Cerebellar cortex (tissue), 1 donor: ENCODE data around the gene SPECC1.
A peak's percentile ranks its signal among the peaks of the same experiment; 100 is the strongest.
"Not testable (repeated sequence)": the region's sequence is repeated elsewhere in the genome, so short reads cannot be mapped to it uniquely, and the experiment has no call there.

Source experiments
- DNase-seq: peaks from one replicate; pipeline ENCODE4 v3.0.0-alpha.2; 2015; ENCODE audit warnings: low spot score

SPECC1 gene

DNA sequence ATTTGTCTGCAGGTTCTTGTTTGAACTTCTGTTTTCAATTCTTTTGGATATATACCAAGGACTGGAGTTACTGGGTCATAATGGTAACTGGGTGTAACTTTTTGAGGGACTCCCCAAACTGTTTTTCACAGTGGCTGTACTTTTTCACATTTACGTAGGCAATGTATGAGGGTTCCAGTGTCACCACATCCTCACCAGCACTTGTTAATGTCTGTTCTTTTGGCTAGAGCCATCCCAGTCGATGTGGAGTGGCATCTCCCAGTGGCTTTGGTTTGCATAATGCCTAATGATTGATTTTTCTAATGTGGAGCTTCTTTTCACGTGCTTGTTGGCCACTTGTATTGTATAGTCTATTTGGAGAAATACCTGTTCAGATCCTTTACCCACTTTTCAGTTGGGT lies 59.3 kb downstream of the SPECC1 start:
- no peak for DNase-seq

DNA sequence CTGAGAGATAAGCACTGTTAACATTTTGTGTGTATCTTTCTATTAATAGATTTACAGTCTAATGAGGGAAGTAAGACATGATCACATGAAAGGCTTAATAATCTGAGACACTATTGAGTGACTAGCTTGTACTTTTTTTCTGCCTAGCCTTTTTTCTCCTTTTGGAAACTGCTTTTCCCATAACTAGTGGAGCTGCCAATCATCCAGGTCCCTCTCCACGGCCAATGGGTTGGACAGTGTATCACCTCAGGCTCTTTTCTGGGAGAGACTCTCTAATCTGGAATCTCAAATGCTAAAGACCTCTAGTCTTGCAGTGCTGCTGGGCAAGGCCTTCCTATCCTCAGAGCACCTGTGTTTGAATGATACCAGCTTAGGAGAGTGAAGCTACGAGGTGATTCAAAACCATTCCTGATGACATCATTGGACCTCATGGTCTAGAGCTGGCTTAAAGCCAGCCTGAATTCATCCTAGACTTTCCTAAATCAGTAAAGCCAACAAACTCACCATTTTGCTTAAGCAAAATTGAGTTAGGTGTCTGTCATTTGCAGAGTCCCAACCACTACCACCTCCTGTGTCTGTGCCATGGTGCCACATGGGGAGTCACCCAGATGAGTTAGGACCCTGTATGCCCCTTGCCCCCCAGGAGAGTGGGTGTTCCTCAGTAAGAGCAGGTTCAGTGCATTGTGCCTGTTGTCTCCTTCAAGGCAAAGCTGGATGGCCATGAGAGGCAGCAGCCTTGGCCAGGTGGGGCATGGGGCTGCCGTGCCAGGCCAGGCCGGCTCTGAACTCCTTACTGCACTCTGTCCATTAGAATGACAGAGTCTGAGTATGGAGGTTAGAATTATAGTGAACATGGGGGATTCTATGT lies 62.9 kb downstream of the SPECC1 start:
- DNase-seq: no peak

DNA sequence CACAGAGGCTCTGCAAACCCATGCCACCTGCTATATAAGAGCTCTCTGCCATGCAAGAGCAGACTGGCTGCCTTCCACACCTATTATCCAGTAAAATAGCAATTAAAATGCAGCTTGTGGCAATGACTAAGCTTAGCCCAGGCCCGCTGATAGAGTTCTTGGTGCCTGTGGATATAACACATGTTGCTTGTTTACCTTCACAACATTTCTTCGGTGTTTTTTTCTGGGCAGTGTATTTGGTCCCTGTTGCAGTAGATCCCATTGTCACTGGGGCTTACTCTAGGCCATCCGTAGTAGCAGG lies 63.5 kb downstream of the SPECC1 start:
- DNase-seq: peak; percentile 20

DNA sequence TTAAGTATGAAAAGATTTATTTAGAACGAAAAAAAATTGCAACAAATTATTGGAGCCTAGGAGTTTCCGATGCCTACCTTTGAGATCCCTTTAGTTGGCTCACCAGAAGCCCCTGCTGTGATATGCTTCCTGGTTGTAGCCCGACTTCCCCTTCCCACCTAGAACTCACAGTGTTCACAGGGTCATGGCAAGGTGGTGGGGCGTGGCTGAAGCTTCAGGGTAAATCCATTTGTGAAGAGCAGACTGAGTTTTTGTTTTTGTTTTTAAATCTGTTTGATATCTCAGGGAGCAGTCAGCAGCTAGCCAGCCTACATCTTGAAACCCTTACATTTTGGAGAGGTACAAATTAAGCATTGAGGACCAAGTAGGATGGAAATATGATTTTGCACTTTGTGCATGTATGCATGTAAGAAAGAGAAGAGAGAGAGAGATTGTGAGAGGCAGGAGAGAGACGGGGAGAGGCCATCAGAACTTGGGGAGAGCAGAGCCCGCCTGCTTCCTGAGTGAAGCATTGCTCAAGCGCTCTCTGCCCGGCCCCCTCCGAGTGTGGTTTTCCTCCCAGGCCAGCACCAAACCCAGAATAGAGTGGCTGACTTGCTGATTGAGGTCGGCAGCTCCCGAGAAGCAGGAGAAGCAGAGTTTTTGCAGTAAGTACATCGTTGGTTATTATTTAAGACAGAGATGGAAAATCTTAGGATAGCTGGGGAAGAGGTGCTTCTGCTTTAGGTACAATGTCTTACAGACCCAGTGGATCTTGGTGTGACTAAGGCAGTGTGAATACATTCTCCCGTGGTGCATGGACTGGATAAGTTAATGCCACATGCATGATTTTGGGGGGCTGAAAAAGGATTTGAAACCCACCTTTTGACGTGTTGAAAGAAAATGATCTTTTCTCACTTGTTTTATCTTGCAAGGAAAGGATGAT lies 64.2 kb downstream of the SPECC1 start:
- no peak for DNase-seq

GRCh38 chr17:20074001-20074400 lies 64.8 kb downstream of the SPECC1 start:
- no peak for DNase-seq

DNA sequence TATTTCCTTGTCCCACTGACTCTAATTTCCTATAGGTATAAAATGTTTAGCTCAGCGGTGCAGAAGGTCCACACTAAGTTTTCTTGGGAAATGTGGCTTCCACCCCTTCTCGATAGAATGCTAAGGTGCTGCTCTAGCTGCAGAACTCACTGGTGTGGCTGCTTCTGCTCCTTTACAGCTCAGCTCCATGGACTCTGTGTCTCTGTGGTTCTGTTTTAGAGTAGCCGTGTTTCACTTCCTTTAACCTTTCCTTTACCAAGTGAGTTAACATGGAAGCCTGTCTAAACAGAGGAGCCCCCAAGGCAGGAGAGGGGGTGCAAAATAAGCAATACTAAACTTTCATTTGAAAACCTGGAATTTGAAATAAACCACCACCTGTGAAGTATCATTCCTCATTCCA lies 65.3 kb downstream of the SPECC1 start:
- DNase-seq: no peak

DNA sequence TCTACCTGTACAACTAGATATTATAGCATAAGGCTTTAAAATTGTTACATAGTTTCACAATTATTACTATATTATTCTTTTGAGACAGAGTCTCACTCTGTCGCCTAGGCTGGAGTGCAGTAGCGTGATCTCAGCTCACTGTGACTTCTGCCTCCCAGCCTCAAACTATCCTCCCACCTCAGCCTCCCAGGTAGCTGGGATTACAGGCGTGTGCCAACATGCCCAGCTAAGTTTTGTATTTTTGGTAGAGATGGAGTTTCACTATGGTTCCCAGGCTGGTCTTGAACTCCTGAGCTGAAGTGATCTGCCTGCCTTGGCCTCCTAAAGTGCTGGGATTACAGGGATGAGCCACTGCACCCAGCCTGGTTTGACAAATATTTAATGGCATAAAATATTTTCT lies 67.0 kb downstream of the SPECC1 start:
- DNase-seq: not testable (repeated sequence)

GRCh38 chr17:20077978-20078685 lies 69.0 kb downstream of the SPECC1 start:
- no peak for DNase-seq

DNA sequence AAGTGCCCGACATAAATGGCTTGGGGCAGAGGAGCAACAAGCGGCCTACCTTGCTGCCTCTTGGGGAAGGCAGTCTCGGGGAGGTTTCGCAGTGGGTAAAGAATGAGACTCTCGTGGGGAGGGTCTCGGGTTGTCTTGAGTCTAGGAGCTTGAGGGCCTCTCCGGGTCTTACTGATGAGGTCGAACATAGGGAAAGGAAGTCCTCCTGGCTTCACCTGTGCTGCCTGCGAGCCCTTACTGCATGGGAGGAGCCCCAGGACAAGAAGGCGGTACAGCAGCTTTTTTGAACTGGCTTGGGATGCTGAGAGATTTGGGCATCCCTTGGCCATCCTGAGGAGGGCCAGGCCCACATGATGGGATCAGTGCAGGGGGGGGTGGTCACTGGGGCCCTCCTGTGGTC lies 71.4 kb downstream of the SPECC1 start:
- DNase-seq: no peak

GRCh38 chr17:20083156-20083859 lies 74.1 kb downstream of the SPECC1 start:
- DNase-seq: no peak

DNA sequence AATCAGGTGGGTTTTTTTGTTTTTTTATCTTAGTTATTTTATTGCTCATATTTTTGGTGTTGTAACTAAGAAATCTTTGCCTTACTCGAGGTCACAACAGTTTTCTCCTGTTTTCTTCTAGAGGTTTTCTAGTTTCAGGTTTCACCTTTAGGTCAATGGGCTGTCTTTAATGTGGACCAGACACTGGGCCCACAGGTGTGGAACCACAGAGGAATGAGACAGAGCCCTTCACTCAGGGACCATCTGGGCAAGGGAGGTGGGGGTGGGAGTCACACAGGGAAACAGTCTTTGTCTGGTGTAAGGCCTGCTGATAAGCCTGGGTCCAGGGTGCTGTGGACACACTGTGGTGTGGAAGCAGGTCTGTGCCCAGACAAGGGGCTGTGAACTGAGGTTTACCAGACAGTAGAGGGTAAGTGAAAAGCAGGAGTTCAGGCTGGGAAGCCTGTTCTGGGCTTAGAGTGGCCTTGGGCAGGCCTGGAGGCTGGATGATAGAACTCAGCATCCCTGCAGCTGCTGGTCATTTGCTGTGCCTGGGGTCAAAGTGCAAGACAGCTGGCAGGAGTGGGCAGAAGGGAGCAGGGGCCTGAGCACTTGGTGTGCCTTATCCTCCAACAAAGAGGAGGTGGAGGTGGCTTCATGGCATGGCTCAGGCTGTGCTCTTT lies 75.6 kb downstream of the SPECC1 start:
- DNase-seq: no peak

- peak; percentile 46 for DNase-seq
Measured at GRCh38 chr17:20085283-20085845, 76.2 kb downstream of the SPECC1 start.

GRCh38 chr17:20086416-20087076 lies 77.4 kb downstream of the SPECC1 start:
- no peak for DNase-seq

DNA sequence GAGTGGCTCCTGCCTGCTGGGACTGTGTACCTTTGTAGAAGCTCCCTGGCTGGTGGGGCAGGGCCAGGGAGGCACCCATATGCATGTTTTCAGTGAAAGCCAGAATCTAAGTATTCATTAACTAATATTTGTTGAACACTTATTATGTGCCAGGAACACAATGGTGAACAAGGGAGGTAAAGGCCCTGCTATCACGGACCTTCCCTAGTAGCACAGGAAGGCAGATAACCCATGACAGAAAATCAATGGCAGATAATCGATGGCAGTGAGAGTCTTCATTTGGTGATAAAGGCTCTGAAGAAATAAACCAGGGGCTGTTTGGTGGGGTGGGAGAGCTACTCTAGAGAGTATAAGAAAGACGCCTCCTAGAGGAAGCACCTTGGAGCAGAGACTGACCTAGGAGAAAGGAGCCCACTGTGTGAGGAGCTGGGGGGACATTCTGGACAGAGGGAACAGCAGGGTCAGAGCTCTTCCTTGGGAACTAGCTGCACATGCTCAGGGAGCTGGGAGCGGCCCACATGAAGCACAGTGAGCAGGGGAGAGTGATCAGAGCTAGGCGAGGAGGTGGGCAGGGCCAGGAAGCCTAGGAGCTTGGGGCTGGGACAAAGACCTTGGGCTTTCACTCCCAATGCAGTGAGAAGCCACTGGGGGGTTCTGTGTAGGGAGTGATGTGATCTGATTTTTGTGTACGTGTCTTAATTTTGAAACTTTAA lies 78.5 kb downstream of the SPECC1 start:
- DNase-seq: no peak

GRCh38 chr17:20089756-20090547 lies 80.8 kb downstream of the SPECC1 start:
- DNase-seq: no peak

GRCh38 chr17:20091174-20092029 lies 82.2 kb downstream of the SPECC1 start:
- DNase-seq: no peak

- DNase-seq: no peak
Measured at GRCh38 chr17:20092261-20092867, 83.2 kb downstream of the SPECC1 start.
